GM12878 (cell line): ENCODE results near the gene CD84. TPM values are rescaled to one million over a fixed set of nuclear protein-coding genes. Genes with fewer than 3 reads are reported as not detected.

Experiments used
- ATAC-seq: fragments of 200-7000 bp; cut with Tn5 transposase; 3 replicates; pipeline ENCODE4 v1.9.1; 2020; ENCODE audit warnings: mild to moderate bottlenecking, moderate library complexity
- BruUV-seq: library from RNA; stranded (reverse); fragments of 400-500 nt; replicated peaks from 2 replicates; lab custom pipeline; 2021; lab: Mats Ljungman, UMichigan
- CTCF ChIA-PET: fragments of 300-600 bp; sonication (Branson Sonifier 250); formaldehyde crosslinking; extraction: SDS; loops from one replicate; lab custom pipeline; 2021; ENCODE audit warnings: inconsistent platforms; lab: Yijun Ruan, JAX
- POLR2A ChIA-PET: fragments of 350-600 bp; formaldehyde crosslinking; extraction: SDS; loops from one replicate; lab custom pipeline; 2021; ENCODE audit warnings: inconsistent platforms; lab: Charles Lee
- RAD21 ChIA-PET: fragments of 300-600 bp; sonication (Branson Sonifier 250); formaldehyde crosslinking; loops from one replicate; lab custom pipeline; 2023; ENCODE audit warnings: antibody characterized with exemption; ENCODE audit not compliant: unreplicated experiment; lab: Charles Lee
- SMC1A ChIA-PET: fragments of 300-600 bp; sonication (Branson Sonifier 250); formaldehyde crosslinking; loops from one replicate; lab custom pipeline; 2023; ENCODE audit not compliant: unreplicated experiment, uncharacterized antibody; lab: Charles Lee
- DNase-seq: peaks from one replicate; pipeline ENCODE4 v3.0.0-alpha.2; 2011; ENCODE audit warnings: low read depth, low spot score
- FAIRE-seq: peaks from 3 replicates; lab custom pipeline; 2011; peaks lifted over from hg19 to GRCh38; lab: Jason Lieb, UNC
- H2AFZ ChIP-seq: 2 replicates; pipeline ENCODE4 v1.6.0; 2011; ENCODE audit warnings: low read depth, low read length, control low read depth; ENCODE audit not compliant: control insufficient read depth
- H3K27ac ChIP-seq: 2 replicates; pipeline ENCODE4 v1.5.1; 2011; ENCODE audit warnings: control low read depth; ENCODE audit not compliant: control insufficient read depth, insufficient read depth
- H3K27me3 ChIP-seq, 2 experiments: replicated peaks in 1 of 2; 2 replicates each; pipeline versions ENCODE4 v1.6.0 to v1.6.1; 2011; ENCODE audit warnings: low read length in 1 of 2; ENCODE audit not compliant: control insufficient read depth in 2 of 2, insufficient read depth in 2 of 2
- H3K36me3 ChIP-seq, 2 experiments: 2 replicates each; pipeline ENCODE4 v1.5.1; 2011; ENCODE audit warnings: low read length in 1 of 2; ENCODE audit not compliant: control insufficient read depth in 2 of 2, insufficient read depth in 2 of 2
- H3K4me1 ChIP-seq: 2 replicates; pipeline ENCODE4 v1.6.1; 2011; ENCODE audit warnings: mild to moderate bottlenecking, low read length, moderate library complexity, mixed read lengths; ENCODE audit not compliant: control insufficient read depth, insufficient read depth
- H3K4me2 ChIP-seq: 2 replicates; pipeline ENCODE4 v1.6.0; 2011; ENCODE audit warnings: control low read depth; ENCODE audit not compliant: control insufficient read depth, insufficient read depth
- H3K4me3 ChIP-seq: fragments of 200-600 bp; sonication (generic); 2 replicates; pipeline ENCODE4 v1.5.1; 2016
- H3K79me2 ChIP-seq: 2 replicates; pipeline ENCODE4 v1.6.0; 2011; ENCODE audit warnings: low read length; ENCODE audit not compliant: control insufficient read depth, insufficient read depth
- H3K9ac ChIP-seq: 2 replicates; pipeline ENCODE4 v1.8.0; 2011; ENCODE audit warnings: low read length, control low read depth, mixed read lengths; ENCODE audit not compliant: control insufficient read depth, insufficient read depth
- H3K9me3 ChIP-seq: replicated peaks from 3 replicates; pipeline ENCODE4 v1.5.1; 2011; ENCODE audit warnings: mild to moderate bottlenecking, low read length; ENCODE audit not compliant: control insufficient read depth, insufficient read depth
- H4K20me1 ChIP-seq: 2 replicates; pipeline ENCODE4 v1.6.0; 2011; ENCODE audit not compliant: control insufficient read depth, insufficient read depth
- SP1 ChIP-seq: IDR thresholded peaks from one replicate; pipeline ENCODE4 v1.6.1; 2011; ENCODE audit warnings: low read depth, low read length
- SUZ12 ChIP-seq: fragments of 200-600 bp; sonication (generic); IDR thresholded peaks from one replicate; pipeline ENCODE4 v1.6.1; 2018; ENCODE audit warnings: antibody characterized with exemption, mild to moderate bottlenecking; ENCODE audit not compliant: unreplicated experiment
- ZNF384 ChIP-seq: IDR thresholded peaks from 2 replicates; pipeline ENCODE4 v1.6.1; 2012; ENCODE audit warnings: low read depth, mild to moderate bottlenecking, low read length, improper control_type of control experiment, borderline replicate concordance
- WGBS: methylation state at CpG from one replicate; pipeline ENCODE4 v1.1.6; 2016; ENCODE audit warnings: low lambda C conversion rate; ENCODE audit not compliant: insufficient replicate concordance, insufficient coverage; ENCODE audit errors: missing lambda C conversion rate; 5-methylcytosine and 5-hydroxymethylcytosine counted together
- in situ Hi-C: fragments of 300-500 bp; cut with MboI; formaldehyde crosslinking; loops from 9 replicates; pipeline ENCODE4 v1.14.3; 2018; ENCODE audit warnings: mixed read lengths
- intact Hi-C: fragments of 100-400 bp; cut with micrococcal nuclease; formaldehyde crosslinking; loops from one replicate; pipeline ENCODE4 v1.14.2; 2022; ENCODE audit not compliant: unreplicated experiment
- polyA plus RNA-seq, 11 experiments: library from polyadenylated mRNA; depleted of rRNA in 4 of 11; unstranded in 6 of 11; stranded (reverse) in 5 of 11; fragments of >200 nt; fragmentation: Nextera tagmentation in 4 of 11; fragmentation: Illumina TruSeq in 1 of 11; extraction: Ambion mirVana in 4 of 11; extraction: Trizol in 1 of 11; gene quantifications; 1 replicate in 1 of 11; 2 replicates in 10 of 11; pipeline versions ENCODE4 v1.2.1 to v1.2.3, GENCODE V29; 2011 to 2016; ENCODE audit warnings: inconsistent platforms in 2 of 11, missing spikeins in 2 of 11, low read depth in 1 of 11
- total RNA-seq, 4 experiments: library from RNA; depleted of rRNA in 3 of 4; stranded (reverse); fragments of >200 nt in 3 of 4; fragmentation: Illumina TruSeq in 1 of 4; extraction: Trizol in 1 of 4; gene quantifications; 2 replicates each; pipeline versions ENCODE4 v1.2.1 to v1.2.3, GENCODE V29; 2013 to 2021
- TF ChIP-seq, protein P1 (sequence below): fragments of 450-650 bp; IDR thresholded peaks from 2 replicates; pipeline ENCODE4 v1.6.1; 2017; ENCODE audit warnings: mild to moderate bottlenecking, moderate library complexity

CD84 gene
- total and polyA plus RNA-seq, 10 of the 15 experiments (the other 5 are each of a cell fraction or from before 2014, with no cell fraction given), result 3.4 to 20.3 (median 11.7) TPM

DNA sequence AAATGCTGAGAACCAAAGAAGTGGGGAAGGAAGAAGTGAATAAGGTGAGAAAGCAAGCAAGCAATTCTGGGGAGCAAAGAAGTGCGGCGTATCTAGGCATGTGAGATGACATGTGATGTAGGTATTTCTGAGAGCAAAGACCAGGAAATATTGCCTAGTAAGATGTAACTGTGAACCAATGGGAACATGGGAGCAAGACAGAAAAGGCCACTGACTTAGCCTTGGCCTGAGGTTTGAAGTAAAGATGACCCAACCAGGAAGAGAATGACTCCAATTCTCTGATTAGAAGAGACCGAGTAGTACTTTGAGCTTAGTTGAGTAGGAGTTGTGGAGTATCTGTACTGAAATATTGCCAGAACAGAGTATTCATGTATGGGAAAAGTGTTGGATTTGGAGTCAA, 87.3 kb downstream of the CD84 start:
- RAD21 ChIA-PET, result no interaction called here
- Histone ChIP-seq H3K4me3 (no peak overlapping the region), H3K9ac (no peak overlapping the region), H3K36me3 (peaks cover 6 to 38% of the 10 kb centered on the region in 2 experiments), H4K20me1 (no peaks in the 10 kb centered on the region), H3K4me2 (no peak overlapping the region), H3K27me3 (no peaks in the 10 kb centered on the region), H3K4me1 (peaks cover 17% of the 10 kb centered on the region)
- intact Hi-C loops (no loop called here), in situ Hi-C loops (no loop called here)
- WGBS, result 98% methylated on average over 3 of the region's 3 CpGs
- DNase-seq (no peak), ATAC-seq (no peak), FAIRE-seq (no peak)
- POLR2A ChIA-PET, result no interaction called here
- CTCF ChIA-PET, result interaction anchor here (1.6 kb wide), 1 partner anchor 117 kb away, joined by 4 read pairs; no protein-coding TSS in a partner anchor
- SMC1A ChIA-PET, result interaction anchor here (1.1 kb wide), 1 partner anchor 60 kb away, joined by 3 read pairs; no protein-coding TSS in a partner anchor
- TF ChIP-seq SUZ12 (no peak), ZNF384 (no peak), SP1 (no peak)
- TF ChIP-seq, protein P1, sequence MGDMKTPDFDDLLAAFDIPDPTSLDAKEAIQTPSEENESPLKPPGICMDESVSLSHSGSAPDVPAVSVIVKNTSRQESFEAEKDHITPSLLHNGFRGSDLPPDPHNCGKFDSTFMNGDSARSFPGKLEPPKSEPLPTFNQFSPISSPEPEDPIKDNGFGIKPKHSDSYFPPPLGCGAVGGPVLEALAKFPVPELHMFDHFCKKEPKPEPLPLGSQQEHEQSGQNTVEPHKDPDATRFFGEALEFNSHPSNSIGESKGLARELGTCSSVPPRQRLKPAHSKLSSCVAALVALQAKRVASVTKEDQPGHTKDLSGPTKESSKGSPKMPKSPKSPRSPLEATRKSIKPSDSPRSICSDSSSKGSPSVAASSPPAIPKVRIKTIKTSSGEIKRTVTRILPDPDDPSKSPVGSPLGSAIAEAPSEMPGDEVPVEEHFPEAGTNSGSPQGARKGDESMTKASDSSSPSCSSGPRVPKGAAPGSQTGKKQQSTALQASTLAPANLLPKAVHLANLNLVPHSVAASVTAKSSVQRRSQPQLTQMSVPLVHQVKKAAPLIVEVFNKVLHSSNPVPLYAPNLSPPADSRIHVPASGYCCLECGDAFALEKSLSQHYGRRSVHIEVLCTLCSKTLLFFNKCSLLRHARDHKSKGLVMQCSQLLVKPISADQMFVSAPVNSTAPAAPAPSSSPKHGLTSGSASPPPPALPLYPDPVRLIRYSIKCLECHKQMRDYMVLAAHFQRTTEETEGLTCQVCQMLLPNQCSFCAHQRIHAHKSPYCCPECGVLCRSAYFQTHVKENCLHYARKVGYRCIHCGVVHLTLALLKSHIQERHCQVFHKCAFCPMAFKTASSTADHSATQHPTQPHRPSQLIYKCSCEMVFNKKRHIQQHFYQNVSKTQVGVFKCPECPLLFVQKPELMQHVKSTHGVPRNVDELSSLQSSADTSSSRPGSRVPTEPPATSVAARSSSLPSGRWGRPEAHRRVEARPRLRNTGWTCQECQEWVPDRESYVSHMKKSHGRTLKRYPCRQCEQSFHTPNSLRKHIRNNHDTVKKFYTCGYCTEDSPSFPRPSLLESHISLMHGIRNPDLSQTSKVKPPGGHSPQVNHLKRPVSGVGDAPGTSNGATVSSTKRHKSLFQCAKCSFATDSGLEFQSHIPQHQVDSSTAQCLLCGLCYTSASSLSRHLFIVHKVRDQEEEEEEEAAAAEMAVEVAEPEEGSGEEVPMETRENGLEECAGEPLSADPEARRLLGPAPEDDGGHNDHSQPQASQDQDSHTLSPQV, result no peak
- TF ChIP-seq, all 136 proteins: peak for 0
- H2AFZ ChIP-seq, result no peak overlapping the region
- no peaks in the 10 kb centered on the region; the same call in 1 of the 2 replicates for H3K79me2 ChIP-seq
- peaks cover 2% of the 10 kb centered on the region; the same call in 2 of the 3 replicates for H3K9me3 ChIP-seq
- no TSS peak for BruUV-seq
- no peak overlapping the region for H3K27ac ChIP-seq

Other genes with a start within 250 kb of the CD84 start
Only the 7 nearest of the 9 such genes appear.
- gene NHLH1, start 212.4 kb downstream of the CD84 start, total RNA-seq (2014; rRNA removed), result 0.11 TPM in 1 of 2 replicates, not detected in the other
- 0.40 and 0.46 TPM in 2 replicates for gene NHLH1, start 212.4 kb downstream of the CD84 start, total RNA-seq (2014; rRNA removed; fragmentation: Illumina TruSeq; extraction: Trizol)
- 0.80 and 0.85 TPM in 2 replicates for gene NHLH1, start 212.4 kb downstream of the CD84 start, total RNA-seq (2021)
- 0.12 and 0.22 TPM in 2 replicates for gene NHLH1, start 212.4 kb downstream of the CD84 start, polyA plus RNA-seq (2011; rRNA removed)
- 0.76 and 0.98 TPM in 2 replicates for gene NHLH1, start 212.4 kb downstream of the CD84 start, polyA plus RNA-seq (2014; fragmentation: Illumina TruSeq; extraction: Trizol)
- under 1 TPM; 0.27 to 0.43 TPM for gene NHLH1, start 212.4 kb downstream of the CD84 start, polyA plus RNA-seq (2014; fragmentation: Nextera tagmentation; extraction: Ambion mirVana)
- 0.76 and 1.2 TPM in 2 replicates for gene NHLH1, start 212.4 kb downstream of the CD84 start, polyA plus RNA-seq (2014; rRNA removed)
- under 1 TPM; 0.23 to 0.56 TPM for gene NHLH1, start 212.4 kb downstream of the CD84 start, polyA plus RNA-seq (2016; fragmentation: Nextera tagmentation; extraction: Ambion mirVana)
- gene VANGL2, start 178.9 kb downstream of the CD84 start, total RNA-seq (2014; rRNA removed), result 0.11 and 0.23 TPM in 2 replicates
- 0.27 and 0.28 TPM in 2 replicates for gene VANGL2, start 178.9 kb downstream of the CD84 start, total RNA-seq (2014; rRNA removed; fragmentation: Illumina TruSeq; extraction: Trizol)
- gene VANGL2, start 178.9 kb downstream of the CD84 start, total RNA-seq (2021), result 1.1 and 1.2 TPM in 2 replicates
- gene VANGL2, start 178.9 kb downstream of the CD84 start, polyA plus RNA-seq (2011; rRNA removed), result 3.0 and 5.0 TPM in 2 replicates
- 0.79 and 1.0 TPM in 2 replicates for gene VANGL2, start 178.9 kb downstream of the CD84 start, polyA plus RNA-seq (2014; fragmentation: Illumina TruSeq; extraction: Trizol)
- gene VANGL2, start 178.9 kb downstream of the CD84 start, polyA plus RNA-seq (2014; fragmentation: Nextera tagmentation; extraction: Ambion mirVana), result under 1 TPM; 0.10 to 0.13 TPM
- 1.2 and 5.0 TPM in 2 replicates for gene VANGL2, start 178.9 kb downstream of the CD84 start, polyA plus RNA-seq (2014; rRNA removed)
- under 1 TPM; 0.16 to 0.28 TPM for gene VANGL2, start 178.9 kb downstream of the CD84 start, polyA plus RNA-seq (2016; fragmentation: Nextera tagmentation; extraction: Ambion mirVana)
- gene SLAMF6, start 56.2 kb downstream of the CD84 start, total RNA-seq (2014; rRNA removed), result 44.1 and 52.5 TPM in 2 replicates
- 53.7 and 55.9 TPM in 2 replicates for gene SLAMF6, start 56.2 kb downstream of the CD84 start, total RNA-seq (2014; rRNA removed; fragmentation: Illumina TruSeq; extraction: Trizol)
- gene SLAMF6, start 56.2 kb downstream of the CD84 start, total RNA-seq (2021), result 30.4 and 30.8 TPM in 2 replicates
- gene SLAMF6, start 56.2 kb downstream of the CD84 start, polyA plus RNA-seq (2011; rRNA removed), result 89.6 and 105 TPM in 2 replicates
- gene SLAMF6, start 56.2 kb downstream of the CD84 start, polyA plus RNA-seq (2014; fragmentation: Illumina TruSeq; extraction: Trizol), result 72.7 and 89.7 TPM in 2 replicates
- 10 to 100 TPM; 20.5 to 27.1 TPM for gene SLAMF6, start 56.2 kb downstream of the CD84 start, polyA plus RNA-seq (2014; fragmentation: Nextera tagmentation; extraction: Ambion mirVana)
- 32.1 and 42.5 TPM in 2 replicates for gene SLAMF6, start 56.2 kb downstream of the CD84 start, polyA plus RNA-seq (2014; rRNA removed)
- gene SLAMF6, start 56.2 kb downstream of the CD84 start, polyA plus RNA-seq (2016; fragmentation: Nextera tagmentation; extraction: Ambion mirVana), result 10 to 100 TPM; 24.3 to 28.3 TPM
- 121 and 136 TPM in 2 replicates for gene SLAMF1, start 67.5 kb upstream of the CD84 start, total RNA-seq (2014; rRNA removed)
- 134 and 145 TPM in 2 replicates for gene SLAMF1, start 67.5 kb upstream of the CD84 start, total RNA-seq (2014; rRNA removed; fragmentation: Illumina TruSeq; extraction: Trizol)
- gene SLAMF1, start 67.5 kb upstream of the CD84 start, total RNA-seq (2021), result 125 and 140 TPM in 2 replicates
- gene SLAMF1, start 67.5 kb upstream of the CD84 start, polyA plus RNA-seq (2011; rRNA removed), result 260 and 289 TPM in 2 replicates
- gene SLAMF1, start 67.5 kb upstream of the CD84 start, polyA plus RNA-seq (2014; fragmentation: Illumina TruSeq; extraction: Trizol), result 134 and 155 TPM in 2 replicates
- 100 to 1,000 TPM; 128 to 145 TPM for gene SLAMF1, start 67.5 kb upstream of the CD84 start, polyA plus RNA-seq (2014; fragmentation: Nextera tagmentation; extraction: Ambion mirVana)
- 154 and 204 TPM in 2 replicates for gene SLAMF1, start 67.5 kb upstream of the CD84 start, polyA plus RNA-seq (2014; rRNA removed)
- 10 to 100 TPM; 87.3 to 89.7 TPM for gene SLAMF1, start 67.5 kb upstream of the CD84 start, polyA plus RNA-seq (2016; fragmentation: Nextera tagmentation; extraction: Ambion mirVana)
- 415 and 499 TPM in 2 replicates for gene CD48, start 132.3 kb upstream of the CD84 start, total RNA-seq (2014; rRNA removed)
- 445 and 463 TPM in 2 replicates for gene CD48, start 132.3 kb upstream of the CD84 start, total RNA-seq (2014; rRNA removed; fragmentation: Illumina TruSeq; extraction: Trizol)
- 311 and 323 TPM in 2 replicates for gene CD48, start 132.3 kb upstream of the CD84 start, total RNA-seq (2021)
- gene CD48, start 132.3 kb upstream of the CD84 start, polyA plus RNA-seq (2011; rRNA removed), result 1,315 and 1,412 TPM in 2 replicates
- 487 and 663 TPM in 2 replicates for gene CD48, start 132.3 kb upstream of the CD84 start, polyA plus RNA-seq (2014; fragmentation: Illumina TruSeq; extraction: Trizol)
- 100 to 1,000 TPM; 667 to 776 TPM for gene CD48, start 132.3 kb upstream of the CD84 start, polyA plus RNA-seq (2014; fragmentation: Nextera tagmentation; extraction: Ambion mirVana)
- gene CD48, start 132.3 kb upstream of the CD84 start, polyA plus RNA-seq (2014; rRNA removed), result 335 and 411 TPM in 2 replicates
- 100 to 1,000 TPM; 302 to 328 TPM for gene CD48, start 132.3 kb upstream of the CD84 start, polyA plus RNA-seq (2016; fragmentation: Nextera tagmentation; extraction: Ambion mirVana)
- gene SLAMF7, start 159.8 kb upstream of the CD84 start, total RNA-seq (2014; rRNA removed), result 74.4 and 76.2 TPM in 2 replicates
- gene SLAMF7, start 159.8 kb upstream of the CD84 start, total RNA-seq (2014; rRNA removed; fragmentation: Illumina TruSeq; extraction: Trizol), result 81.5 and 88.1 TPM in 2 replicates
- gene SLAMF7, start 159.8 kb upstream of the CD84 start, total RNA-seq (2021), result 124 and 133 TPM in 2 replicates
- 275 and 284 TPM in 2 replicates for gene SLAMF7, start 159.8 kb upstream of the CD84 start, polyA plus RNA-seq (2011; rRNA removed)
- 182 and 208 TPM in 2 replicates for gene SLAMF7, start 159.8 kb upstream of the CD84 start, polyA plus RNA-seq (2014; fragmentation: Illumina TruSeq; extraction: Trizol)
- gene SLAMF7, start 159.8 kb upstream of the CD84 start, polyA plus RNA-seq (2014; fragmentation: Nextera tagmentation; extraction: Ambion mirVana), result 10 to 100 TPM; 66.6 to 83.4 TPM
- gene SLAMF7, start 159.8 kb upstream of the CD84 start, polyA plus RNA-seq (2014; rRNA removed), result 118 and 125 TPM in 2 replicates
- 100 to 1,000 TPM; 102 to 114 TPM for gene SLAMF7, start 159.8 kb upstream of the CD84 start, polyA plus RNA-seq (2016; fragmentation: Nextera tagmentation; extraction: Ambion mirVana)
- 10.7 and 12.5 TPM in 2 replicates for gene LY9, start 216.7 kb upstream of the CD84 start, total RNA-seq (2014; rRNA removed)
- gene LY9, start 216.7 kb upstream of the CD84 start, total RNA-seq (2014; rRNA removed; fragmentation: Illumina TruSeq; extraction: Trizol), result 6.6 and 8.0 TPM in 2 replicates
- 8.9 and 11.0 TPM in 2 replicates for gene LY9, start 216.7 kb upstream of the CD84 start, total RNA-seq (2021)
- gene LY9, start 216.7 kb upstream of the CD84 start, polyA plus RNA-seq (2011; rRNA removed), result 11.7 and 13.3 TPM in 2 replicates
- 9.8 and 11.7 TPM in 2 replicates for gene LY9, start 216.7 kb upstream of the CD84 start, polyA plus RNA-seq (2014; fragmentation: Illumina TruSeq; extraction: Trizol)
- 1 to 10 TPM; 2.7 to 2.8 TPM for gene LY9, start 216.7 kb upstream of the CD84 start, polyA plus RNA-seq (2014; fragmentation: Nextera tagmentation; extraction: Ambion mirVana)
- gene LY9, start 216.7 kb upstream of the CD84 start, polyA plus RNA-seq (2014; rRNA removed), result 11.4 and 11.6 TPM in 2 replicates
- gene LY9, start 216.7 kb upstream of the CD84 start, polyA plus RNA-seq (2016; fragmentation: Nextera tagmentation; extraction: Ambion mirVana), result 1 to 10 TPM; 7.4 to 9.1 TPM